A673 (cell line): ENCODE results near the gene CCDC24. TPM values are rescaled to one million over a fixed set of nuclear protein-coding genes. Genes with fewer than 3 reads are reported as not detected.

ENCODE experiments used
- BruUV-seq: library from RNA; stranded (reverse); fragments of 400-500 nt; replicated peaks from 2 replicates; lab custom pipeline; 2021; lab: Mats Ljungman, UMichigan
- CTCF ChIA-PET: fragments of 300-600 bp; sonication (Branson Sonifier 250); formaldehyde crosslinking; loops from one replicate; lab custom pipeline; 2022; ENCODE audit warnings: antibody characterized with exemption; lab: Charles Lee
- POLR2A ChIA-PET: fragments of 300-600 bp; sonication (Branson Sonifier 250); formaldehyde crosslinking; loops from one replicate; lab custom pipeline; 2022; ENCODE audit warnings: antibody characterized with exemption; ENCODE audit not compliant: low non-redundant PET; lab: Charles Lee
- DNase-seq: peaks from one replicate; pipeline ENCODE4 v3.0.0-alpha.2; 2015; ENCODE audit warnings: low spot score
- H3K27ac ChIP-seq: fragments of 200-600 bp; sonication (generic); 2 replicates; pipeline ENCODE4 v1.5.1; 2016; ENCODE audit warnings: mixed run types, low read depth, mild to moderate bottlenecking, mixed read lengths, antibody characterized with exemption, low read length; ENCODE audit not compliant: poor library complexity, severe bottlenecking
- H3K27me3 ChIP-seq: fragments of 200-600 bp; sonication (generic); replicated peaks from 2 replicates; pipeline ENCODE4 v1.6.1; 2017; ENCODE audit warnings: mixed run types, low read depth, mild to moderate bottlenecking, mixed read lengths, antibody characterized with exemption, low read length; ENCODE audit not compliant: insufficient read depth, poor library complexity
- H3K36me3 ChIP-seq: fragments of 200-600 bp; sonication (generic); 2 replicates; pipeline ENCODE4 v1.6.1; 2016; ENCODE audit warnings: mixed run types, mild to moderate bottlenecking, mixed read lengths, antibody characterized with exemption, low read length; ENCODE audit not compliant: insufficient read depth, poor library complexity, severe bottlenecking
- H3K4me1 ChIP-seq: fragments of 200-600 bp; sonication (generic); 2 replicates; pipeline ENCODE4 v1.6.1; 2017; ENCODE audit warnings: mixed run types, mild to moderate bottlenecking, mixed read lengths, antibody characterized with exemption, low read length; ENCODE audit not compliant: insufficient read depth, poor library complexity, severe bottlenecking
- H3K4me3 ChIP-seq: fragments of 200-600 bp; sonication (generic); 2 replicates; pipeline ENCODE4 v1.5.1; 2016; ENCODE audit warnings: low read depth, mixed run types, mild to moderate bottlenecking, mixed read lengths, low read length; ENCODE audit not compliant: poor library complexity, severe bottlenecking
- H3K9me3 ChIP-seq: fragments of 200-600 bp; sonication (generic); 2 replicates; pipeline ENCODE4 v1.6.1; 2016; ENCODE audit warnings: mixed run types, low read depth, mild to moderate bottlenecking, mixed read lengths, antibody characterized with exemption, low read length; ENCODE audit not compliant: poor library complexity, severe bottlenecking
- EZH2 ChIP-seq: fragments of 200-600 bp; sonication (generic); IDR thresholded peaks from 2 replicates; pipeline ENCODE4 v1.6.1; 2017; ENCODE audit warnings: borderline replicate concordance, low read depth, mild to moderate bottlenecking, mixed read lengths, antibody characterized with exemption, low read length; ENCODE audit not compliant: poor library complexity, severe bottlenecking
- intact Hi-C: fragments of 100-400 bp; cut with micrococcal nuclease; formaldehyde crosslinking; loops from one replicate; pipeline ENCODE4 v1.10.0; 2022; ENCODE audit not compliant: unreplicated experiment
- total RNA-seq: library from RNA; stranded (reverse); gene quantifications from 2 replicates; pipeline ENCODE4 v1.2.3, GENCODE V29; 2021
- TF ChIP-seq, protein P1 (sequence below): fragments of 300-800, 200-600 bp; sonication (generic); conservative IDR thresholded peaks from 2 replicates; pipeline ENCODE4 v1.5.1; 2017; ENCODE audit warnings: low read depth, mild to moderate bottlenecking, antibody characterized with exemption, low read length, moderate library complexity, mixed read lengths

The CCDC24 gene
- total RNA-seq, 1 experiment from 2014 or later: 5.6 TPM

DNA sequence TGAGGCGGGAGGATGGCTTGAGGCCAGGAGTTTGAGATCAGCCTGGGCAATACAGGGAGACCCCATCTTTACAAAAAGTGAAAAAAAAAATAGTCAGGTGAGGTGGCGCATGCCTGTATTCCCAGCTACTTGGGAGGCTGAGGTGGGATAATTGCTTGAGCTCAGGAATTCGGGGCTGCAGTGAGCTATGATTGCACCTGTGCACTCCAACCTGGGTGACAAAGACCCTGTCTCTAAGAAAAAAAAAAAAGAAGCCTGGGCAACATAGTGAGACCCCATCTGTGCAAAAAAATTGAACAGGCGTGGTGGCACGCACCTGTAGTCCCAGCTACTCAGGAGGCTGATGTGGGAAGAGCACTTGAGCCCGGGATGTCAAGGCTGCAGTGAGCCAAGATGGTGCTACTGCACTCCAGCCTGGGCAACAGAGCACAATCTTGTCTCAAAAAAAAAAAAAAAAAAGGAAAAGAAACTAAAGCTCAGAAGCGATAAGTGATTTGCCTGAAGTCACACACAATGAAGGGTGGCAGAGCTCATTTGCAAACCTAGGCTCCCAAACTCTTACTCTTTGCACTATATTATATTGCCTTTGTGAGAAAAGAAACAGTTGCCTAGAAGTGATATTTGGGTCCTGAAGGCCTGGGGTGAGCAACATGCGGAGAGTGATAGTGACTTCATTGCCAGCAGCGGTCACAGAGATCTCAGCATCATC is 2.0 kb downstream of the CCDC24 start:
- Histone ChIP-seq H3K4me3 (no peak overlapping the region), H3K4me1 (peaks cover 19% of the 10 kb centered on the region), H3K9me3 (no peaks in the 10 kb centered on the region), H3K27me3 (no peaks in the 10 kb centered on the region), H3K27ac (no peak overlapping the region), H3K36me3 (no peaks in the 10 kb centered on the region)
- no peak for TF ChIP-seq EZH2
- TF ChIP-seq, protein P1, sequence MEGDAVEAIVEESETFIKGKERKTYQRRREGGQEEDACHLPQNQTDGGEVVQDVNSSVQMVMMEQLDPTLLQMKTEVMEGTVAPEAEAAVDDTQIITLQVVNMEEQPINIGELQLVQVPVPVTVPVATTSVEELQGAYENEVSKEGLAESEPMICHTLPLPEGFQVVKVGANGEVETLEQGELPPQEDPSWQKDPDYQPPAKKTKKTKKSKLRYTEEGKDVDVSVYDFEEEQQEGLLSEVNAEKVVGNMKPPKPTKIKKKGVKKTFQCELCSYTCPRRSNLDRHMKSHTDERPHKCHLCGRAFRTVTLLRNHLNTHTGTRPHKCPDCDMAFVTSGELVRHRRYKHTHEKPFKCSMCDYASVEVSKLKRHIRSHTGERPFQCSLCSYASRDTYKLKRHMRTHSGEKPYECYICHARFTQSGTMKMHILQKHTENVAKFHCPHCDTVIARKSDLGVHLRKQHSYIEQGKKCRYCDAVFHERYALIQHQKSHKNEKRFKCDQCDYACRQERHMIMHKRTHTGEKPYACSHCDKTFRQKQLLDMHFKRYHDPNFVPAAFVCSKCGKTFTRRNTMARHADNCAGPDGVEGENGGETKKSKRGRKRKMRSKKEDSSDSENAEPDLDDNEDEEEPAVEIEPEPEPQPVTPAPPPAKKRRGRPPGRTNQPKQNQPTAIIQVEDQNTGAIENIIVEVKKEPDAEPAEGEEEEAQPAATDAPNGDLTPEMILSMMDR: no peak
- CTCF ChIA-PET: interaction anchor here (0.6 to 1.8 kb wide), 4 partner anchors 54 to 930 kb away, joined by 3 to 13 read pairs (median 4); no protein-coding TSS in a partner anchor
- no peak for DNase-seq
- no TSS peak for BruUV-seq
- intact Hi-C loops: no loop called here
- POLR2A ChIA-PET: no interaction called here

DNA sequence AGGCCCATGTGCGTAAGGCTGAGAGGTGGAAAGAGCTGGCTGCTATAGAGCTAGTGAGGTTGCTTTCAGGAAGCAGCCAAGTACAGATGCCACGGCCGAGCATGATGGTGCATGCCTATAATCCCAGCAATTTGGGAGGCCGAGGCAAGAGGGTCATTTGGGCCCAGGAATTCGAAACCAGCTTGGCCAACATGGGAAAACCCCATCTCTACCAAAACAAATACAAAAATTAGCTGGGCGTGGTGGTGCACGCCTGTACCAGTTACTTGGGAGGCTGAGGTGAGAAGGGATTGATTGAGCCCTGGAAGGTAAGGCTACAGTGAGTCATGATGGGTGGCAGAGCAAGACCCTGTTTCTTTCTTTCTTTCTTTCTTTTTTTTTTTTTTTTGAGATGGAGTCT is 2.7 kb downstream of the CCDC24 start:
- H3K4me1 ChIP-seq: peaks cover 19% of the 10 kb centered on the region
- BruUV-seq: no TSS peak

More for the DNA sequence above, 2.7 kb downstream of the CCDC24 start:
- ChIA-PET CTCF (interaction anchor here (0.6 to 1.8 kb wide), 3 partner anchors 54 to 930 kb away, joined by 3 to 13 read pairs (median 5); no protein-coding TSS in a partner anchor), POLR2A (interaction anchor here (0.6 kb wide), 2 partner anchors 10 to 37 kb away, joined by 10 read pairs; partner anchors contain the start of gene SLC6A9)
- intact Hi-C loops: no loop called here
- no peak for TF ChIP-seq EZH2
- TF ChIP-seq, protein P1: no peak
- DNase-seq: no peak
- H3K36me3 ChIP-seq: no peaks in the 10 kb centered on the region
- no peak overlapping the region for H3K4me3 ChIP-seq
- no peaks in the 10 kb centered on the region for H3K27me3 ChIP-seq
- H3K9me3 ChIP-seq: no peaks in the 10 kb centered on the region
- H3K27ac ChIP-seq: no peak overlapping the region
